Activated CD8-positive, alpha-beta memory T cell treated with anti-CD3 and anti-CD28 coated beads for 36 hours (primary cell): Measurements from ENCODE around the gene PLXNA2. TPM values are rescaled to one million over a fixed set of nuclear protein-coding genes. Genes with fewer than 3 reads are reported as not detected.

Source experiments
- CTCF ChIA-PET: fragments of 350-600 bp; sonication (Branson Sonifier 250); formaldehyde crosslinking; loops from one replicate; lab custom pipeline; 2021; ENCODE audit warnings: antibody characterized with exemption; lab: Charles Lee
- POLR2A ChIA-PET: fragments of 350-600 bp; sonication (Branson Sonifier 250); formaldehyde crosslinking; loops from one replicate; lab custom pipeline; 2021; ENCODE audit warnings: antibody characterized with exemption; lab: Charles Lee
- total RNA-seq, 2 experiments: library from RNA; stranded (reverse); gene quantifications; one replicate each; pipeline ENCODE4 v1.2.3, GENCODE V29; 2021

The PLXNA2 gene
- total RNA-seq, 2 experiments from 2014 or later: 0.34 to 0.36 TPM

- CTCF ChIA-PET: no interaction called here
These were observed 210.0 kb downstream of the PLXNA2 start for GRCh38 chr1:208034135-208034534.

DNA sequence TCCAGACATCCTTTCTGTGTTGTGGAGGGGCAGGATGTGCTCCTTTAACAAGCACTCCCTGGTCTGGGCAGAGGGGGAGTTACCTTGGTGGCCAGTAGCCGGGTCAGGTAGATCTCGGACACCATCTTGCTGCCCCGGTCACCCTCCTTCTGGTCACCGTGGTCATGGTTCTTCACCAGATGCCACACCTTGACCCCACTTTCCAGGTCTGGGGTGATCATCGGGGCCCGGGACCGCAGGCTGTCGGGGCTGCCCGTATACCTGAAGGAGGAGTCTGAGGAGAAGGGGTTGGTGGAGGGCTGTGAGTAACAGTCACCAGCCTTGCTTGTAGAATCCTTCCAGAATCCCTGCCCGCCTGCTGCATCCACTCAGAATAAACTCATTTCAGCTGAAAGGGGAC lies 210.9 kb downstream of the PLXNA2 start:
- ChIA-PET POLR2A (no interaction called here), CTCF (interaction anchor here (2.6 kb wide), 1 partner anchor 12 kb away, joined by 9 read pairs; no protein-coding TSS in a partner anchor)

More at GRCh38 chr1:208034135-208034534, 210.0 kb downstream of the PLXNA2 start:
- POLR2A ChIA-PET: no interaction called here

- ChIA-PET CTCF (interaction anchor here (2.6 kb wide), 1 partner anchor 10 kb away, joined by 9 read pairs; no protein-coding TSS in a partner anchor), POLR2A (no interaction called here)
These were observed 212.3 kb downstream of the PLXNA2 start for GRCh38 chr1:208031932-208032320.

DNA sequence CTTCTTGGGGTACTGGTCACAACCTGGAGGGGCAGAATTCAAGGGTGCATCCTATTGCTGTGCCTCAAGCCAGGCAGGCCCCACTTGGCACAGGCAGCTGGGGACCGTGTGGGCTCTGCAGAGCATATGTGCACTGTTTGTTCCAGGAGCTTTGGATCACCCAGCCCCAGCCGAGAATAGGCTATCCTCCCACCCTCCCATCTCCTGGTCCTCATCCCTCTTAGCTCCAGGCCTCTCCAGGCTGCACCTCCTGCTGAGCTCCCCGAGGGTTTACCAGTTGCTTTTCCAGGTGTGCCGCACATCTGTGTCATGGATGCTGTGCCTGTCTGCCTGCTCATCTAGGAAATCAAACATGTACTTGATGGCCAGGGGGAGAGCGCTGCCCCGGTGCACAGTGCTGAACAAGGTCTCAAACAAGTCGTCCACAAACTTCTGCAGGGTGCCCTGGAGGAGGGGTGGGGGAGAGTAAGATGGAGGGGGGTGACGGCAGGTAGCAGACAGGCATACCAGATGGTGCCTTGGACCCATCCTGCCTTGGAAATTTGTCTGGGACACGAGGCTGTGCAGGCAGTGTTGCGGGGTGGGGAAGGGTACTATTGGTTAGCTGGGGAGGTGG lies 212.8 kb downstream of the PLXNA2 start:
- POLR2A ChIA-PET: no interaction called here
- CTCF ChIA-PET: interaction anchor here (2.6 kb wide), 1 partner anchor 10 kb away, joined by 9 read pairs; no protein-coding TSS in a partner anchor

DNA sequence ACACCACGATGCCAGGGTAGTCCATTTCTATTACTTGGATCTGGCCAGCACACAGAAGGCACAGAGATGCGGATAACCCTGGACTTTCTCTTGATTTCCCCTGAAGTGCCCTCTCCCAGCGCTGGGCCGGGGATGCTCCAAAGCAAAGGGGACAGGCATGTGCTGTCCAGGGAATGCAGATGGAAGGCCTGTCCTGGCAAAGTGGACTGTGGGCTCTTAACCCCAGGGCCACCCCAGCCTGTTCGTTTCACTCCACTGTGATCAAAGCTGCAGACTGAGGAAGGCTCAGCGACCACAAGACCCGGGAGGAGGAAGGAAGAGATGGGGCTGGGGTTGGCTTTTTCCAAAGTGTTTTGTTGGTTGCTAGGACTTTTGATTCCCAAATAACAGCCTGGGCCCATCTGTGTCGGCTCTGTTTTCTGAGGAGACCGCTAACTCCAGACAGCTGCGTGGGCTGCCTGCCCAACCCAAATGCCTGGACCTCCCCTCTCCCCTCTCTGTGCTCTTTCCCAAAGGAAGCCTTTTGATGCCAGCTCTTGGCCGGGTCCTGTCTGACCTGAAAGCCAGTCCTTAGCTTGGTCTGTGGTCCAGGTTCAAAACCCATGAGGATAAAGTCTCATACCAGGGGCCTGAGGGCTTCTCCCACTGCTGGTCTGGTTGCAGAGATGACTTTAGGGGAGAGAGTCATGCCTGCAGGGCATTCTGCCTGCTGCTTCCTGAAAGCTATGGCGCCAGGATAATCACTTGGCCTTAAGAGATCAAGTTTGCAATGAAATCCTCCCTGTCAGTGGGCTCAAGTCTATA lies 213.7 kb downstream of the PLXNA2 start:
- ChIA-PET POLR2A (no interaction called here), CTCF (interaction anchor here (2.6 kb wide), 1 partner anchor 9 kb away, joined by 9 read pairs; no protein-coding TSS in a partner anchor)

GRCh38 chr1:208029381-208030287 lies 214.6 kb downstream of the PLXNA2 start:
- POLR2A ChIA-PET: no interaction called here
- CTCF ChIA-PET: no interaction called here

DNA sequence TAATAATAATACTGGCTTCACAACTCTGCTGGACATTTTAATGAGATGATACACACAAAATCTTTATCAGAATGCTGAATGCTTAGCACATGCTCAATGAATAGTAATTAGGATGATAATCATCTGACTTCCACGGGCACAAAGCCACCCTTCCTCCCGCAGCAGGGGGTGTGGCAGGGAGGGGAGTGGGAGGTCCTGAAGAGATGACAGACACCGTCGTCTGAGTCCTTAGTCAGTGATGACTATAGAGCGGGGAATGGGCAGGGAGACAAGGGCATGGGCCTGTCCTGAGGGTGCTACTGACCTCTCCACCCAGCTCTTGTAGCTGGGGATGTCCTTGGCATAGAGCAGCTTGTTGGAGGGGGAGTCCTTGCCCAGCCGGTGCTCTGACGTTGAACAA lies 215.7 kb downstream of the PLXNA2 start:
- ChIA-PET CTCF (interaction anchor here (0.7 kb wide), 1 partner anchor 133 kb away, joined by 3 read pairs; no protein-coding TSS in a partner anchor), POLR2A (no interaction called here)

- POLR2A ChIA-PET: no interaction called here
- CTCF ChIA-PET: interaction anchor here (0.7 kb wide), 1 partner anchor 133 kb away, joined by 3 read pairs; no protein-coding TSS in a partner anchor
These were observed 216.3 kb downstream of the PLXNA2 start for GRCh38 chr1:208027861-208028260.

DNA sequence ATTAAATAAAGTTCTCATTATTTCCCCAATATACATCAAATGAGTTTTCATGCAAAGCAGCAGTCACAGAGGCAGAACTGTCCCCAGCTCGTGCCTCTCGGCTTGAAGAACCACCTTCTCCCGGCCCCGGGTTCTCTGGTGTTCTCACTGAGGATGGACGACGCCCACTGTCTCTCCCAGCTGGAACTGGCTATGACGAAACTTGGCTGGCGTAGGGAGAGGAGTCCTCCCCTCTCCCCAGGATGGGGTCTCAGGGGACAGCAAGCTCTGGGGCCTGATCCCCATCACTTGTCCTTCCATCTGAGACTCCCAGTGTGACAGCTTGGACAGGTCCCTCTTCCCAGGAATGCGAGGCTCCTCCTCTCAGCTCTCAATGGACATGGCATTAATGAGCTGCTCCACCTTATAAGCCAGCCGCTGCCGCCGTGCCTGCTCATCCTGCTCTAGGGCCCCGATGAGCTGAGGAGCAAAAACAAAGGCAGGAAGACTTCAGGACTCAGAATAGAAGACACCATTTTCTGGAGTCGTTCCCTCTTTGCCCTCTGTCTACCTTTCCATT lies 217.2 kb downstream of the PLXNA2 start:
- ChIA-PET CTCF (no interaction called here), POLR2A (no interaction called here)

DNA sequence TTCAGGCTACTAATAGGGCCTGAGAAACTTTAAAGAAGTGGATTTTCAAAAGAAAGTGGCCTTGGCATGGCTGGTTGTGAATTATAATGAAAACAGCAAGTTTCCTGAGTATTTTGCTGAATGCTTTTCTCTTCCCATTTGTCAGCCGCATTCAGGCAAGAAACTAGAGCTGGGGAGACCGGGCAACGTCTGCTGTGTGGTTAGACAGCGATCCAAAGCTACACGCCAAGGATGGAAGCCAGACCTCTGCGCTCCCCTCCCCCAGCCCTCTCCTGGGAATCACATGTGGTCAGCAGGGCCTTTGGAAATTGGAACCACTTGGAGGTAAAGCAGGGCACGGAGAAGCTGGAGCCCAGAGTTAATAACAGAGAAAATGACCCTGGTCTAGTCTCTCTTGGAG lies 219.2 kb downstream of the PLXNA2 start:
- ChIA-PET CTCF (interaction anchor here (0.6 to 1.0 kb wide), 2 partner anchors 56 to 122 kb away, joined by 3 to 6 read pairs; no protein-coding TSS in a partner anchor), POLR2A (no interaction called here)

- ChIA-PET POLR2A (no interaction called here), CTCF (interaction anchor here (0.6 to 1.2 kb wide), 3 partner anchors 27 to 139 kb away, joined by 3 to 6 read pairs (median 3); no protein-coding TSS in a partner anchor)
These were observed 219.8 kb downstream of the PLXNA2 start for GRCh38 chr1:208024406-208024805.

- ChIA-PET POLR2A (no interaction called here), CTCF (interaction anchor here (1.1 to 1.2 kb wide), 2 partner anchors 12 to 226 kb away, joined by 3 to 6 read pairs; no protein-coding TSS in a partner anchor)
These were observed 224.9 kb downstream of the PLXNA2 start for GRCh38 chr1:208019257-208019656.

- CTCF ChIA-PET: interaction anchor here (1.4 kb wide), 1 partner anchor 78 kb away, joined by 5 read pairs; no protein-coding TSS in a partner anchor
- POLR2A ChIA-PET: no interaction called here
These were observed 228.9 kb downstream of the PLXNA2 start for GRCh38 chr1:208015255-208015654.

- ChIA-PET CTCF (no interaction called here), POLR2A (interaction anchor here (0.6 kb wide), 1 partner anchor 239 kb away, joined by 9 read pairs; no protein-coding TSS in a partner anchor)
These were observed 231.0 kb downstream of the PLXNA2 start for GRCh38 chr1:208013210-208013609.

DNA sequence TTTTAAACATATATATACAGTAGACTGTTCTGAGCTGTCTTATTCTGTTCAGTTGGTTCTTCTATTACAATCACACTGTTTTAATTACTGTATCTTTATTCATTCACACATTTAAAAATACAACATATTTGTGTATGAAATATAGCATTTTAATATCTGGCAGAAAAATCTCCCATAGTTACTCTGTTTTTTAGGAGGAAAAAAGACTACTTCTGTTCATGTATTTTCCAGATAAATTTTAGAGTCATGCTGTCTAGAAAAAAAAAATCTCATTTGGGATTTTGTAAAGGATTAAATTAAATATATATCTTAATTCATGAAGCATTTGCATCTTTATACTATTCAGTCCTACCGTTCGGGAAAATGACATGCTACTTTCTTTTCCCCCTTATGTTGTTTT lies 231.5 kb downstream of the PLXNA2 start:
- CTCF ChIA-PET: no interaction called here
- POLR2A ChIA-PET: interaction anchor here (0.6 kb wide), 1 partner anchor 239 kb away, joined by 9 read pairs; no protein-coding TSS in a partner anchor

GRCh38 chr1:208010487-208011071 lies 233.6 kb downstream of the PLXNA2 start:
- CTCF ChIA-PET: no interaction called here

DNA sequence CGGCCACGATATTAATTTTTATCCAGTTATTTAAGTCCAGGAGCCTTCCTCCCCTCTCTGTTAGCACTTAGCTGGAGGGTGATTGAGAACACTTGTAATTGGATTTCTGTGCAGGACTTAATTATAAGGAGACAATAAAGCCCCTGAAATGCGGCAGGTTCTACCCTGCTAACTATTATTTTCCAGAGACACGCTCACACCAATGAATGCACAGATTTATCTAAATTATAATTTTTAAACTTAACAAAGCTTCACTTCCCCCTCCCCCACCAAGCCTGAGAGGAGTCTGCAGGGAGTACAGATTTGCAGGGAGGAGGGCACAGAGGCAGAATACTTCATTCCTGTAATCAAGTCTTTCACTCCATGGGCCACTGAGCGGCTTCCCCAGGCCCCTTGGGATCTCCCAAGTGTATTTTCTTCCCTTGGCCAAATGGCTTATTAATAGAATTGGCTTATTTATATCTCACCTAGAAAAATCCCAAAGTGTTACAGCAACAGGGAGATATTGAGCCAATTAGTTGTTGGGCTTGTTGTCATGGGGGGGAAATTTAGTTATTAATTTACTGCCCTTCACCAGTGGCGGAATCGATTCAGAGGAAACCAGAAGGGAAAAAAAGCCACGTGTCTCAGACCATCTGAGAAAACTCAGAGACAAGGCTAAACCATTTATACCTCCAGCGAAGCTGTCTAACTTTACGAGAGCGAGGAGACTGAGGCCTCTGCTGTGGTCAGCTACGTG lies 234.3 kb downstream of the PLXNA2 start:
- CTCF ChIA-PET: interaction anchor here (0.6 to 1.4 kb wide), 2 partner anchors 12 to 266 kb away, joined by 4 to 5 read pairs; no protein-coding TSS in a partner anchor
- POLR2A ChIA-PET: no interaction called here

More at GRCh38 chr1:208010487-208011071, 233.6 kb downstream of the PLXNA2 start:
- POLR2A ChIA-PET: no interaction called here
